Keratinocyte (primary cell): ENCODE results near the gene DEDD2. TPM values are rescaled to one million over a fixed set of nuclear protein-coding genes. Genes with fewer than 3 reads are reported as not detected.

Experiments used
- DNase-seq: peaks from one replicate; pipeline ENCODE4 v3.0.0-alpha.2; 2011; ENCODE audit warnings: low read depth, missing footprints, low spot score
- FAIRE-seq: peaks from 2 replicates; lab custom pipeline; 2011; peaks lifted over from hg19 to GRCh38; lab: Jason Lieb, UNC
- H2AFZ ChIP-seq: 2 replicates; pipeline ENCODE4 v1.6.0; 2012; ENCODE audit warnings: low read length, control low read depth, inconsistent platforms; ENCODE audit not compliant: control insufficient read depth
- H3K27ac ChIP-seq: 2 replicates; pipeline ENCODE4 v1.5.1; 2011; ENCODE audit warnings: low read length; ENCODE audit not compliant: control insufficient read depth, insufficient read depth
- H3K27me3 ChIP-seq: 3 replicates; pipeline ENCODE4 v1.6.0; 2011; ENCODE audit warnings: low read length; ENCODE audit not compliant: control insufficient read depth, insufficient read depth; ENCODE audit errors: extremely low read depth
- H3K36me3 ChIP-seq, 2 experiments: 2 replicates in 1 of 2; 3 replicates in 1 of 2; pipeline ENCODE4 v1.5.1; 2011; ENCODE audit warnings: low read length in 2 of 2, mild to moderate bottlenecking in 1 of 2; ENCODE audit not compliant: control insufficient read depth in 2 of 2, insufficient read depth in 2 of 2; ENCODE audit errors: extremely low read depth in 1 of 2
- H3K4me1 ChIP-seq: 3 replicates; pipeline ENCODE4 v1.5.1; 2011; ENCODE audit warnings: low read length; ENCODE audit not compliant: control insufficient read depth, insufficient read depth; ENCODE audit errors: extremely low read depth
- H3K4me2 ChIP-seq: 3 replicates; pipeline ENCODE4 v1.6.0; 2011; ENCODE audit warnings: low read depth, low read length; ENCODE audit not compliant: control insufficient read depth, insufficient read depth; ENCODE audit errors: extremely low read depth
- H3K4me3 ChIP-seq, 3 experiments: fragments of 200-600 bp in 1 of 3; sonication (generic) in 1 of 3; 2 replicates in 2 of 3; 3 replicates in 1 of 3; pipeline ENCODE4 v1.5.1; 2011 to 2016; ENCODE audit warnings: low read length in 3 of 3, mild to moderate bottlenecking in 3 of 3, control low read depth in 2 of 3, inconsistent platforms in 1 of 3, low read depth in 1 of 3, mixed read lengths in 1 of 3, mixed run types in 1 of 3, moderate library complexity in 1 of 3; ENCODE audit not compliant: control insufficient read depth in 2 of 3, insufficient read depth in 2 of 3; ENCODE audit errors: extremely low read depth in 1 of 3
- H3K79me2 ChIP-seq: 2 replicates; pipeline ENCODE4 v1.6.0; 2012; ENCODE audit warnings: low read length; ENCODE audit not compliant: control insufficient read depth, insufficient read depth
- H3K9ac ChIP-seq: 3 replicates; pipeline ENCODE4 v1.6.0; 2011; ENCODE audit warnings: low read length; ENCODE audit not compliant: control insufficient read depth, insufficient read depth; ENCODE audit errors: extremely low read depth
- H3K9me1 ChIP-seq: 3 replicates; pipeline ENCODE4 v1.6.0; 2011; ENCODE audit warnings: low read length; ENCODE audit not compliant: control insufficient read depth, insufficient read depth; ENCODE audit errors: extremely low read depth
- H3K9me3 ChIP-seq: 2 replicates; pipeline ENCODE4 v1.5.1; 2012; ENCODE audit warnings: low read depth, low read length; ENCODE audit not compliant: control insufficient read depth
- H4K20me1 ChIP-seq: 3 replicates; pipeline ENCODE4 v1.6.0; 2011; ENCODE audit warnings: low read length; ENCODE audit not compliant: control insufficient read depth, insufficient read depth; ENCODE audit errors: extremely low read depth
- CTCF ChIP-seq, 3 experiments: IDR thresholded peaks in 1 of 3; conservative IDR thresholded peaks in 1 of 3; optimal IDR thresholded peaks in 1 of 3; 2 replicates in 2 of 3; 3 replicates in 1 of 3; pipeline versions ENCODE3 to v1.5.1; 2011; ENCODE audit warnings: low read length in 3 of 3, mild to moderate bottlenecking in 3 of 3, moderate library complexity in 2 of 3, control low read depth in 1 of 3, inconsistent platforms in 1 of 3; ENCODE audit not compliant: insufficient read depth in 2 of 3; ENCODE audit errors: extremely low read depth in 1 of 3
- EZH2 ChIP-seq: IDR thresholded peaks from one replicate; pipeline ENCODE4 v1.6.1; 2012; ENCODE audit warnings: inconsistent platforms, mild to moderate bottlenecking, low read length, moderate library complexity
- dilution Hi-C: fragments of 300-500 bp; cut with MboI; formaldehyde crosslinking; loops from one replicate; pipeline ENCODE4 v1.7.0; 2020; ENCODE audit warnings: low sequenced_read_pairs; ENCODE audit not compliant: extremely low pct_ligation_motif_present
- polyA plus RNA-seq, 5 experiments: library from polyadenylated mRNA; depleted of rRNA in 3 of 5; stranded (reverse) in 3 of 5; stranded (forward) in 1 of 5; unstranded in 1 of 5; fragments of >200 nt; gene quantifications; 1 replicate in 1 of 5; 2 replicates in 3 of 5; 3 replicates in 1 of 5; pipeline versions ENCODE4 v1.2.1 to v1.2.3, GENCODE V29; 2011 to 2012; ENCODE audit warnings: missing spikeins in 2 of 5, low read depth in 1 of 5, low replicate concordance in 1 of 5

Gene DEDD2
- polyA plus RNA-seq, 1 donor (not counting 4 experiments of a cell fraction or from before 2014, with no cell fraction given): 20.8 TPM

DNA sequence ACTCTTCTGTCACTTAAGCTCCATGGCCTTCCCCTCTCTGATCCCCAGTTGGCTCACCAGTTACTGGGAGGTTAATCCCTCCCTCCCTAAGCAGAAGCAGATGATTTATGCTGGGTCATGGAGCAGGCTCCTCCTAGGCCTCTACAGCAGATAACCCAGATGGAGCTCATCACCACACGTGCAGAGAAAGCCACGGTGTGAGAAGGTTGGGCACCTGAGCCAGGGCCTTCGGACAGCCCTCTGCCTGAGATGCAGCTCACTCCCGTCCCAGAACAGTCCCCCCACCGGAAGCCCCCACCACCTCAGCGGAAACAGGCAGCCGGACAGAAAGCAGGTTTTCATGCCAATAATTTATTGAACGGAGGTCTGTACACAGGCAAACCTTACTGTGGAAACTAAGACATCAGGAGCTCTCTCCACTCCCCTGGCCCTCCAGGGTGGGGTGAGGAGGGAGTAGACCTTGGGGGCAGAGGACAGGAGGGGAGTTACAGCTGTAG is 12.4 kb upstream of the DEDD2 start:
- no peak overlapping the region for H3K4me3 ChIP-seq
- no peak for FAIRE-seq
- H3K79me2 ChIP-seq: peaks cover 54% of the 10 kb centered on the region
- no peaks in the 10 kb centered on the region for H3K9me3 ChIP-seq
- DNase-seq: no peak
- H3K27me3 ChIP-seq: no peaks in the 10 kb centered on the region
- H2AFZ ChIP-seq: no peak overlapping the region
- dilution Hi-C loops: no loop called here
- no peak for TF ChIP-seq CTCF (optimal IDR thresholded peaks at IDR 0.05 in 1 of 3, IDR thresholded peaks at IDR 0.05 in 1 of 3, conservative IDR thresholded peaks at IDR 0.05 in 1 of 3; ENCODE audit: extremely low read depth in 1 of 3, insufficient read depth in 2 of 3, low read length in 3 of 3)
- TF ChIP-seq EZH2: no peak
- no peaks in the 10 kb centered on the region for H3K9me1 ChIP-seq
- H4K20me1 ChIP-seq: peaks cover 21% of the 10 kb centered on the region
- peaks cover 44 to 47% of the 10 kb centered on the region in 2 experiments for H3K36me3 ChIP-seq
- H3K27ac ChIP-seq: no peak overlapping the region
- H3K4me1 ChIP-seq: peaks cover 13% of the 10 kb centered on the region
- H3K9ac ChIP-seq: no peak overlapping the region
- H3K4me2 ChIP-seq: no peak overlapping the region

DNA sequence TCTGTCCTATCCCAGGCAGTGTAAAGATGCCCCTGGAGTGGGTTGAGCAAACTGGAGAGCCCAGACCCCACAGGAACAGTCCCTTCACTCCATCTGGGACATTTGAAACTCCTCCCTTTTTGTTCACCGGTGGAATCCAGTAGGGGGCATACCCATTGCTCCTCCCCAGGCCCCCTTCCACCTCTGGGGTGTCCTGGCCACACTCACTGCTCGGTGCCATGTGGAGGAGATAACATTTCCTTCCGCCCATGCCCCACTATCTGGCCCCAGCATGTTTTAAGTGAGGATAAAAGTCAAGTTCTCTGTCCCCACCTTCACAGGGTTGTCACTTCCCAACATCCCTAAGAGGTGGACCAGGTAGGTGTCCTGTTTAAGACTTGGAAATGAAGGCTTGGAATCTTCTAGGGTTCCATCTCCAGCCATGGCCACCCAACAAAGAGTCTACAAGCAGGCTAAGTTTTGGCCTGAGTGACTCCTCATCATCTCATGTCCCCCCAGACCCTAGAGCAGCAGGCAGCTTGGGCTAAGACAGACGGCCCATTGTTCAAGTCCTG is 11.9 kb upstream of the DEDD2 start:
- Histone ChIP-seq H4K20me1 (peaks cover 21% of the 10 kb centered on the region), H3K36me3 (peaks cover 48 to 49% of the 10 kb centered on the region in 2 experiments)
- FAIRE-seq: no peak

More for the DNA sequence above, 11.9 kb upstream of the DEDD2 start:
- Histone ChIP-seq H3K27ac (no peak overlapping the region), H3K4me3 (no peak overlapping the region), H3K9me3 (no peaks in the 10 kb centered on the region), H3K4me2 (no peak overlapping the region), H2AFZ (no peak overlapping the region), H3K9me1 (no peaks in the 10 kb centered on the region), H3K27me3 (no peaks in the 10 kb centered on the region), H3K4me1 (peaks cover 13% of the 10 kb centered on the region), H3K79me2 (peaks cover 56% of the 10 kb centered on the region), H3K9ac (no peak overlapping the region)
- TF ChIP-seq EZH2 (no peak), CTCF (optimal IDR thresholded peaks at IDR 0.05 in 1 of 3, IDR thresholded peaks at IDR 0.05 in 1 of 3, conservative IDR thresholded peaks at IDR 0.05 in 1 of 3; ENCODE audit: extremely low read depth in 1 of 3, insufficient read depth in 2 of 3, low read length in 3 of 3) (no peak)
- dilution Hi-C loops: no loop called here
- no peak for DNase-seq
